Brain microvascular endothelial cell (primary cell): ENCODE results near the gene SFR1.
A peak's percentile ranks its signal among the peaks of the same experiment; 100 is the strongest.

Experiments
- DNase-seq: peaks from one replicate; pipeline ENCODE4 v3.0.0-alpha.2; 2020
- H3K27ac ChIP-seq: fragments of 250-450 bp; sonication (Bioruptor Pico); 2 replicates; pipeline ENCODE4 v1.5.1; 2020; ENCODE audit warnings: mild to moderate bottlenecking, moderate library complexity
- H3K27me3 ChIP-seq: fragments of 250-450 bp; sonication (Bioruptor Pico); replicated peaks from 2 replicates; pipeline ENCODE4 v1.5.1; 2020; ENCODE audit warnings: mild to moderate bottlenecking
- H3K36me3 ChIP-seq: fragments of 250-450 bp; sonication (Bioruptor Pico); replicated peaks from 2 replicates; pipeline ENCODE4 v1.5.1; 2020; ENCODE audit warnings: mild to moderate bottlenecking
- H3K4me3 ChIP-seq: 2 replicates; pipeline ENCODE4 v1.5.1; 2011; ENCODE audit warnings: low read depth, mild to moderate bottlenecking, control low read depth, low read length, moderate library complexity
- in situ Hi-C: cut with HindIII; loops from 2 replicates; pipeline ENCODE4 v1.10.0; 2017; ENCODE audit warnings: low sequenced_read_pairs, low pct_ligation_motif_present
- TF ChIP-seq, protein P1 (sequence below): IDR thresholded peaks from 2 replicates; pipeline ENCODE4 v1.5.1; 2011; ENCODE audit warnings: low read depth, mild to moderate bottlenecking, moderate library complexity, low read length, control low read depth, inconsistent platforms; ENCODE audit errors: missing control alignments

Gene SFR1

DNA sequence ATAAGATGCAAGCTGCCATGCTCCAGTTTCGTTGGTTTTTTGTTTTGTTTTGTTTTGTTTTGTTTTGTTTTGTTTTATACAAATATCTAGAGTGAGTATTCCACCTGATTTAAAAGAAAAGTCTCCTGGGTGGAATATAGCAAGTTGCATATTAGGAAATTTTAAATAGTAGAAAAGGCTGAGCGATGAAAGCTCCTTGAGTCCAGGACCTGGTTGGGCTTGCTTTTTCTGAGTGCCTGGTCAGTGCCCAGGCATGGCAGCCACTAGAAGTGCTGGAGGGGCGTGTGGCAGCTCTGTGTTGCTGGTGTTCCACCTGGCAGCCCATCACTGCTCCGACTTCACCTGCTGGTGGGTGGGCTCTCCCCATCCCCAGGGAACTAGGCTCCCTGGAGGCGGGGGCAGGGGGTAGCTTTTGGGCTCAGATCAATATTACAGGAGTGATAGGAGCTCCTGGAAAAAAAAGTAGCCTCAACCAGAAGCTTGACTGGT lies 44.3 kb upstream of the SFR1 start:
- Histone ChIP-seq H3K36me3 (no peaks in the 10 kb centered on the region), H3K27me3 (no peaks in the 10 kb centered on the region), H3K27ac (no peak overlapping the region), H3K4me3 (no peak overlapping the region)
- in situ Hi-C loops: no loop called here
- DNase-seq: no peak
- TF ChIP-seq, protein P1, sequence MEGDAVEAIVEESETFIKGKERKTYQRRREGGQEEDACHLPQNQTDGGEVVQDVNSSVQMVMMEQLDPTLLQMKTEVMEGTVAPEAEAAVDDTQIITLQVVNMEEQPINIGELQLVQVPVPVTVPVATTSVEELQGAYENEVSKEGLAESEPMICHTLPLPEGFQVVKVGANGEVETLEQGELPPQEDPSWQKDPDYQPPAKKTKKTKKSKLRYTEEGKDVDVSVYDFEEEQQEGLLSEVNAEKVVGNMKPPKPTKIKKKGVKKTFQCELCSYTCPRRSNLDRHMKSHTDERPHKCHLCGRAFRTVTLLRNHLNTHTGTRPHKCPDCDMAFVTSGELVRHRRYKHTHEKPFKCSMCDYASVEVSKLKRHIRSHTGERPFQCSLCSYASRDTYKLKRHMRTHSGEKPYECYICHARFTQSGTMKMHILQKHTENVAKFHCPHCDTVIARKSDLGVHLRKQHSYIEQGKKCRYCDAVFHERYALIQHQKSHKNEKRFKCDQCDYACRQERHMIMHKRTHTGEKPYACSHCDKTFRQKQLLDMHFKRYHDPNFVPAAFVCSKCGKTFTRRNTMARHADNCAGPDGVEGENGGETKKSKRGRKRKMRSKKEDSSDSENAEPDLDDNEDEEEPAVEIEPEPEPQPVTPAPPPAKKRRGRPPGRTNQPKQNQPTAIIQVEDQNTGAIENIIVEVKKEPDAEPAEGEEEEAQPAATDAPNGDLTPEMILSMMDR: no peak

DNA sequence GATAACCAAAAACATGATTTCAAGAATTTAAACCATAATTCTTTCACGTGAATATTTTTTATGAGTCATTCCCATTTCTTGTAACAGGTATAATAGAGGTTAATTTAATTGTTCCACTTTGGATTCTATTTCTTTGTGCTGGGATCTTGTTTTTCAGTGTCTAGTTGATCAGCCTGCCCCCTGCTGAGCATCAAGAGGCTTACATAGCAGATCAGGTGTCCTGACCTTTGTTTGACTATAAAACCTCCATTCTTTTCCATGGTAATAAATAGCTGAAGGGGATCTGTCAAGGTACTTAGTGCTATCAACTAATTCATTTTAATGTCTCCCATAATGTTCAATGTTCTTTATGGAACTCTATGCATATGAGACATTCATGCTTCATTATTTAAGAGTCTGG lies 41.2 kb upstream of the SFR1 start:
- in situ Hi-C loops: no loop called here
- DNase-seq: no peak
- H3K27ac ChIP-seq: no peak overlapping the region
- no peaks in the 10 kb centered on the region for H3K27me3 ChIP-seq
- no peak overlapping the region for H3K4me3 ChIP-seq
- no peaks in the 10 kb centered on the region for H3K36me3 ChIP-seq
- TF ChIP-seq, protein P1: peak; percentile 55

DNA sequence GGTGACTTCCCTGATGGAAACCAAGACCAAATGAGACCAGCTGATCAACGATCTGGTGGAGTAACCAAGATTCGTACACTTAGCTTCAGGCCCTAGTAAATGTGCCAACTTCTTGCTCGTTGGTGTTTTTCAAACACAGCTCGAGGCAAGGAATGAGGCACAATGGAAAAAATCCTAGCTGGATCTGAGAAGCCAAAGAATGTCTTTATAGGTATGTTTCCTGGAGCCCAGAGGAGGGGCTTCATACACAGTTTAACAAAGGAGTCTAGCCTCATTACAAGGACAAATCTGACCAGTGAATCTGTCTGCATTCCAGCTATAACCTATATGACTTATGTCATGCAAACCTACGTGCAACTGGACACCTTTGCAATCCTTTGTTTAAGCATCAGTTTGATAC lies 40.0 kb upstream of the SFR1 start:
- no peak for DNase-seq
- TF ChIP-seq, protein P1: no peak
- Histone ChIP-seq H3K27me3 (no peaks in the 10 kb centered on the region), H3K36me3 (no peaks in the 10 kb centered on the region), H3K4me3 (no peak overlapping the region), H3K27ac (no peak overlapping the region)
- in situ Hi-C loops: no loop called here

DNA sequence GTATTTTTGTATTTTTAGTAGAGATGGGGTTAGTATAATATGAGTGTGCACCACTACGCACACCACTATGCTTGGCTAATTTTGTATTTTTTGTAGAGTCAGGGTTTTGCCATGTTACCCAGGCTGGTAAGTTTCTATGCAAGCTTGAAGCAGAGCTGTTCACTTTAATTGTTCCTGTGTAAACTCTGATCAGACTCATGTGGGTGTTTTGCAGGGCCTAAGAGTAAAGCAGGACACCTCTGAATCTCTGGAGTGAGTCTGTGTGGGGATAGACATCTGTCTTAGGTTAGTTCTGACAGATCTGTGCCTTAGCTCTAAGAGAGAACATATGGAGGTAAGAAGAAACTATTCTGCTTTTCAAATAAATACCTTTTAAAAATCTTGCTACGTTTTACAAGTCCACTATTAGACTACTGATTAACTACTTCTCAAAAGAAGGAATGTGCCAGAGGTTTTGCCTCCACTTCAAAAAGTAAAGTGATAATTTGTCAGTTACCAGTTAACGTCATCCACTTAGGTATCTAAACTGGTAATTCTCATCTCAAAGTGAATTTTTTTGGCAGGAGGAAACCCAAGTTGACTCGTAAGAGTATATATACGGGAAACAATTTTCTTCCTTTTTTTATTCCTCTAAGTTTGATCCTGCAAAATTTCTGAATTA lies 37.4 kb upstream of the SFR1 start:
- in situ Hi-C loops: no loop called here
- H3K4me3 ChIP-seq: no peak overlapping the region
- TF ChIP-seq, protein P1: no peak
- DNase-seq: no peak
- H3K27ac ChIP-seq: no peak overlapping the region
- H3K27me3 ChIP-seq: no peaks in the 10 kb centered on the region
- no peaks in the 10 kb centered on the region for H3K36me3 ChIP-seq

DNA sequence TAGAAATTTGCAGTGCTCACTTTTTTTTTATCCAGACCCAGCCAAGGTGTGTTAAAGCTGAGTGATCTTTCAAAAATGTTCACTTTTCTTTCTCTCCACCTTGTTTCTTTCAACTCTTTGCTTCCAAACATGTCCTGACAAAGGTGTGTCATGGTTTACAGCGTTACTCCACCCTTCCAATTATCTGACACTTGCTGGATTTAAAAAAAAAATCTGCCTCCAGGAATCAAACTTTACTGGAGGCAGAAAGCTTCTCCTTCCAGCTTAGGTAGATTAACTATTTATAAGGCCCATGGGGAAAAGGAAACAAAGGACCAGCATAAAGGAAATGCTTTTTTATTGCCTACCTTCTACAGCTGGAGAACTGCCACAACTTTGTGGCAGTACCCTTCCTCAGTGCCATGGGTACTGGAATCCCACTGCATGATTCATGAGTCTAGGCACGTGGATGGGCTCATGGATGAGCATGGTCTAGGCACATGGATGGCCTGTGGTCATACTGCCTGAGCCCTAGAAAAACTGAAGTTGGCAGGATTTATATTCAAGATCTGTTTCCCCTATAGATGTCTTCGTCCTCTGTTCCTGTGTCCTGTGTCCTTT lies 36.1 kb upstream of the SFR1 start, which contains the start of gene COL17A1:
Gene COL17A1 (minus strand): TSS at position 80 of the 600 bp plus-strand sequence. CDS start 5,207 bp downstream, outside the sequence.
- in situ Hi-C loops: no loop called here
- no peaks in the 10 kb centered on the region for H3K36me3 ChIP-seq
- no peak within 1 kb of the TSS for H3K27ac ChIP-seq
- TF ChIP-seq, protein P1: no peak
- no peaks in the 10 kb centered on the region for H3K27me3 ChIP-seq
- DNase-seq: no peak
- no peak within 1 kb of the TSS for H3K4me3 ChIP-seq

DNA sequence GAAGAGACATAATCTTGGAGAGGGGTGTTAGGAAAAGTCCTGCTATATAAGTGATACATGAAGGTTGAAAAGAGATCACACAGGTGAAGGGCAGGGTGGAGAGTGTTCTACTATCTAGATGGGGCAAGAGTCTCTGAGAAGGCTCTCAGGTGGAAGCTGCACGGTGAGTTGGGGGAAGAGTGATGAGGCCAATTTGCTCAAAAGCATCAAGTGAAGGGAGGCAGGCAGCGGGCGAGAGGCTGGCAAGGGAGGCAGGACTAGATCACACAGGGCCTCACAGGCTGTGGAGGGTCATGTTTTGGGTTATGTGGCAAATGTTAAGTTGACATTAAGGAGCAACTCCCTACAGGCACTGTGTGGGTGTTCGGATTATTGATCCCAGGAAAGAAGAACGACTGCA lies 33.7 kb upstream of the SFR1 start:
- Histone ChIP-seq H3K27me3 (no peaks in the 10 kb centered on the region), H3K27ac (no peak overlapping the region), H3K36me3 (no peaks in the 10 kb centered on the region), H3K4me3 (no peak overlapping the region)
- no peak for DNase-seq
- TF ChIP-seq, protein P1: no peak
- in situ Hi-C loops: no loop called here
